ENCODE data around the gene WDFY4.

Gene WDFY4

DNA sequence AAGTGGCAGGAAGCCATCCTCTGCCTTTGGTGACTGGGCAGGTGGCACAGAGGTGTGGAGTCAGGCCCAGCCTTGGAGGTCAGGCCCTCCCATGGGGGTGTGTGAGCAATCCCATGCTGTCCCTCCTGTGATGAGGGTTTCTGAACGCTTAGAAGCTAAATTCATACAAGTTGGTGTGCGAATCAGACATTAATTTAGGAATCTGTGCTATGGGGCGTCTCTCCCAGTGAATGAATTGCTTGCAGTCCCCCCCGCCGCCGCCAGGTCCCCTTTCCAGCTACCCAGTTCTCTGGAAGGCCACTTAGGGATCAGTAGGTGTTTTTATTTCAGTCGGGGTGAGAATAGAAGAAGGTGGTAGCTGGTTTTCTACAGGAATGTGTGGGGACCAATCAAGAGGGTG lies 217.4 kb downstream of the WDFY4 start:
- DNase-seq (ENCODE audit: low read depth), result no peak
- no peak overlapping the region for H3K4me3 ChIP-seq (ENCODE audit: low read length)
- TF ChIP-seq, protein P1, sequence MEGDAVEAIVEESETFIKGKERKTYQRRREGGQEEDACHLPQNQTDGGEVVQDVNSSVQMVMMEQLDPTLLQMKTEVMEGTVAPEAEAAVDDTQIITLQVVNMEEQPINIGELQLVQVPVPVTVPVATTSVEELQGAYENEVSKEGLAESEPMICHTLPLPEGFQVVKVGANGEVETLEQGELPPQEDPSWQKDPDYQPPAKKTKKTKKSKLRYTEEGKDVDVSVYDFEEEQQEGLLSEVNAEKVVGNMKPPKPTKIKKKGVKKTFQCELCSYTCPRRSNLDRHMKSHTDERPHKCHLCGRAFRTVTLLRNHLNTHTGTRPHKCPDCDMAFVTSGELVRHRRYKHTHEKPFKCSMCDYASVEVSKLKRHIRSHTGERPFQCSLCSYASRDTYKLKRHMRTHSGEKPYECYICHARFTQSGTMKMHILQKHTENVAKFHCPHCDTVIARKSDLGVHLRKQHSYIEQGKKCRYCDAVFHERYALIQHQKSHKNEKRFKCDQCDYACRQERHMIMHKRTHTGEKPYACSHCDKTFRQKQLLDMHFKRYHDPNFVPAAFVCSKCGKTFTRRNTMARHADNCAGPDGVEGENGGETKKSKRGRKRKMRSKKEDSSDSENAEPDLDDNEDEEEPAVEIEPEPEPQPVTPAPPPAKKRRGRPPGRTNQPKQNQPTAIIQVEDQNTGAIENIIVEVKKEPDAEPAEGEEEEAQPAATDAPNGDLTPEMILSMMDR (conservative IDR thresholded peaks at IDR 0.05; ENCODE audit: low read depth, low read length), result no peak

DNA sequence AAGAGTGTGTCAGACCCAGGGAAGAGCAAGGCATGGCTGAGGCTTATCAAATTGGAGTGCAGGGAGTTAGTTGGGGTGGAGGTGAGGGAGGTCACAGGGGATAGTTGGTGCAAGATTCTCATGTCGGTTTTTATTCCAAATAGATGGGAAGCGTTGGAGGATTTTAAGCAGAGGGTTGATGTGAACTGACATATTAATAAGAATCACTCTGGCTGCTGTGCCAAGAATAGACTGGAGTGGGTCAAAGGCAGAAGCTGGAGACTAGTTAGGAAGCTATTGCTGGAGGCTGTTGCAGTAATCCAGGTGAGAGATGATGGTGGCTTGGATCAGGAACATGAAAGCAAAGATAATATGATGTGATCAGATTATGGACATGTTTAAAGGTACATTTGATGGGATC lies 218.5 kb downstream of the WDFY4 start:
- no peak overlapping the region for H3K4me3 ChIP-seq (ENCODE audit: low read length)
- TF ChIP-seq, protein P1 (conservative IDR thresholded peaks at IDR 0.05; ENCODE audit: low read depth, low read length), result no peak
- DNase-seq (ENCODE audit: low read depth), result no peak

DNA sequence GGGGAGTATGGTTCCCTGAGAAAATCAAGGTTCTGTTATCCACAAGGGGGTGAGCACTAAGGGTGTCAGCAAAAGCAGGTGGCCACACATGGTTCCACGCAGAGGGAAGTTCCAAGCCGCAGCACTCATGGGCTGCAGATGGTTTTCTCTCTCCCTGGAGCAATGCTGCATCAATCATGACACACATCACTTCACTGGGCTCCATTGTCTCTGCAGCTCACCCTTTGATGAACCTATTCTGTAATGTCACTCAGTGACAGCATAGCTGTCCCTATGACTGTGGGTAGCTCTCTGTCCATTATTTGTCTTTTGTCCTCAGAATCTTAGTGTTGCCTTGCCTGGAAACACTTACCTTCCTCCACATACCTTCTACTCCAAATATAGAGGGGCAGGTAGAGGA lies 220.2 kb downstream of the WDFY4 start:
- TF ChIP-seq, protein P1 (conservative IDR thresholded peaks at IDR 0.05; ENCODE audit: low read depth, low read length), result no peak
- DNase-seq (ENCODE audit: low read depth), result no peak
- no peak overlapping the region for H3K4me3 ChIP-seq (ENCODE audit: low read length)

DNA sequence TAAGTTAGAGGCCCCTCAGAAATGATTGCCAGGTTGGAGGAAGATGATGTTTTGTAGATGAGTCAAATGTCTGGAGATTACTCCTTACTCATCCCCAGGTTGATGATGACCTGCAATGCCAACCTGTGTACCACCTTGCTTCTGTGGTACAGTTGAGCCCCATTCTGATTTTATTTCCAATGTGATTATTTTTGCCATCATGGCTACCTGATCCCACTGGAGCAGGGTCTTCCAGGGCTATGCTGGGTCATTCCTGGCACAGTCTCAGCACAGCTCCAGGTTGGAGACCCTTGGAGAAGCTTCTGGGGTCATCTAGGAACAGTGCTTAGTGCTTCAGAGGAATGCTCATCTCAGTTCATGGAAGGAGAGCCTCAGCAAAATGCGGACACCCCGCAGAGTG lies 220.6 kb downstream of the WDFY4 start:
- TF ChIP-seq, protein P1 (conservative IDR thresholded peaks at IDR 0.05; ENCODE audit: low read depth, low read length), result no peak
- no peak overlapping the region for H3K4me3 ChIP-seq (ENCODE audit: low read length)
- DNase-seq (ENCODE audit: low read depth), result no peak

DNA sequence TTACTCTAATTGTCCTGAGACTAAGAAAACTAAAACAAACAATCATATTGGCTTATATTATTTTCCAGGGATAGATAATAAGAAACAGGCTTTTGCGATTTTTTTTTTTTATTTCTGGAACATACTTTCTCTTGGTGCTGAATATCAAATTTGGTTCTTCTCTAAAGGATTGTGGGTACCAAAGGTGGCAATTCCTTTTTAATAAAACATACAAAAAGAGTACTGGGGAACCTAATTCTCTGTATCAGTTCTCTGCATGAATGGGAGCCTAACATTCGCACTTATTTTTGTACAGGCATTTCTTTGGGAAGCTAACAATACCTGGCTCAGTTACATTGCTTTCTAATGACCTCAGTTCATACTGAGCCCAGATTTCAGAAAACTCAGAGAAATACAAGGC lies 222.2 kb downstream of the WDFY4 start:
- DNase-seq (ENCODE audit: low read depth), result no peak
- H3K4me3 ChIP-seq (ENCODE audit: low read length), result no peak overlapping the region
- TF ChIP-seq, protein P1 (conservative IDR thresholded peaks at IDR 0.05; ENCODE audit: low read depth, low read length), result no peak

DNA sequence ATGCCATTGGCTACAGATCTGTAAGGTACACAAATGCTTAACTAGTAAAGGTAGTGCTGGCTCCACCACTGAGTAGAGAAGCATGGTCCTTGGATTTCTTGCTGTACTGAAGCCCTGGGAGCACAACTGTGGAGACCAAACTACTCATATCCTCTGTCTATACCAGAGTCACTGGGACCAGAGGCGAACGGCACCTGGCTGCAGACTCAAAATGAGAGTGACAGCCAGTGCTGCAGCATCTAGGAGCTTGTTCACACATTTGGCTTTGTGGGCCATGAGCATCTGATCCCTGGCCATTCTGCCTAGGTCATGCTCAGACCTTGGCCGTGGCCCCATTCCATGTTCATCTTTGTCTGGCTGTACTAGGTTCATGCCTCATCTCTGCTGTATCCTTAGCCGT lies 223.1 kb downstream of the WDFY4 start:
- DNase-seq (ENCODE audit: low read depth), result no peak
- TF ChIP-seq, protein P1 (conservative IDR thresholded peaks at IDR 0.05; ENCODE audit: low read depth, low read length), result no peak
- H3K4me3 ChIP-seq (ENCODE audit: low read length), result no peak overlapping the region

DNA sequence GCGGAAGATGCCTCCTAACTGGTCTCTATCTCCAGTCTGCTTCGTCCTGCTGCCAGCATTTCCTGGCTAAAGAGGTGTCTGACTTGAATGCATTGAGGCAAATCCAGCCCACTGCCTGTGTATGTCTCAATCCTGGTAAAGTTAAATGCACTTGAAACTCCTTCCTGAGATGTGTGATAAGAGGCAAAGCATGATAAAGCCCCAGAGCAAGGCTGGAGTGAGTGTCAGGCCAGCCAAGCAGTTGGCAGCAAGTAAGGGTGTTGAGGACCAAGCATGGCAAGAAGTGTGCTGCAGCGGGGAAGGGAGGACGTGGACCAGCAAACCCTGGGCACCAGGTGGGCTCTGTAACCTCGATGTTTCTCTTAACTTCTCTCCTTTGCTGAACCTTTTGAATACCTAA lies 225.9 kb downstream of the WDFY4 start:
- no peak overlapping the region for H3K4me3 ChIP-seq (ENCODE audit: low read length)
- DNase-seq (ENCODE audit: low read depth), result no peak
- TF ChIP-seq, protein P1 (conservative IDR thresholded peaks at IDR 0.05; ENCODE audit: low read depth, low read length), result no peak

All from retinal pigment epithelial cell (primary cell).